Loucy (cell line): ENCODE data around the gene GNL3.

Experiments used
- CTCF ChIP-seq: fragments of 200-600 bp; sonication (generic); conservative IDR thresholded peaks from 2 replicates; pipeline ENCODE4 v1.5.1; 2014; ENCODE audit warnings: mild to moderate bottlenecking, antibody characterized with exemption, low read length
- EZH2phosphoT487 ChIP-seq: fragments of 200-600 bp; IDR thresholded peaks from 2 replicates; pipeline ENCODE4 v1.6.1; 2018; ENCODE audit warnings: antibody characterized with exemption, mild to moderate bottlenecking, moderate library complexity, borderline replicate concordance

GRCh38 chr3:52721730-52722008 is 35.8 kb downstream of the GNL3 start:
- no peak for TF ChIP-seq CTCF
- TF ChIP-seq EZH2phosphoT487 = no peak
